GM20000 (cell line): ENCODE measurements around the gene INCA1.
A peak's percentile ranks its signal among the peaks of the same experiment; 100 is the strongest.
"Not testable (repeated sequence)": the region's sequence is repeated elsewhere in the genome, so short reads cannot be mapped to it uniquely, and the experiment has no call there.

Source experiments
- DNase-seq: peaks from one replicate; pipeline ENCODE4 v3.0.0; 2012; ENCODE audit warnings: low spot score
- TF ChIP-seq, protein P1 (sequence below): IDR thresholded peaks from 2 replicates; pipeline ENCODE4 v1.5.1; 2012; ENCODE audit warnings: mild to moderate bottlenecking, control low read depth; ENCODE audit errors: extremely low read depth, missing control alignments

Gene INCA1

DNA sequence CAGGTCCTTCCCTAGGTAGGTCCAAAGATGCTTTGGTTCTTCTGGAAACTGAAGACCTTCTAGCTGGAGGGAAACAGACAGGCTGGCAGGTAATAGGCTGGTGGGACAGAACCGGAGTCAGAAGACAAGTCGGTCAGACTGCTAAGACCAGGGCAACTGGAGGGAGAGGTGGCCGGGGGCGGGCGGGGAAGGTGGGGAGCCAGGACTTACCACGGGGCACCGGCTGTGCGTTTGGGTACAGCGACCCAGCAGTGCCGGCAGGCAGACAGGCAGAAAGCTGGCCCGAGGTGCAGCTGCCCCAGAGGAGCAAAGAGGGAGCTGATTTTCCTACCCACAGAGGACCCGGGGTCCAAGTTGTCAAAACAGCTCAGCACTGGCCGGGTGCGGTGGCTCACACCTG is 37.3 kb upstream of the INCA1 start:
- DNase-seq: no peak
- TF ChIP-seq, protein P1, sequence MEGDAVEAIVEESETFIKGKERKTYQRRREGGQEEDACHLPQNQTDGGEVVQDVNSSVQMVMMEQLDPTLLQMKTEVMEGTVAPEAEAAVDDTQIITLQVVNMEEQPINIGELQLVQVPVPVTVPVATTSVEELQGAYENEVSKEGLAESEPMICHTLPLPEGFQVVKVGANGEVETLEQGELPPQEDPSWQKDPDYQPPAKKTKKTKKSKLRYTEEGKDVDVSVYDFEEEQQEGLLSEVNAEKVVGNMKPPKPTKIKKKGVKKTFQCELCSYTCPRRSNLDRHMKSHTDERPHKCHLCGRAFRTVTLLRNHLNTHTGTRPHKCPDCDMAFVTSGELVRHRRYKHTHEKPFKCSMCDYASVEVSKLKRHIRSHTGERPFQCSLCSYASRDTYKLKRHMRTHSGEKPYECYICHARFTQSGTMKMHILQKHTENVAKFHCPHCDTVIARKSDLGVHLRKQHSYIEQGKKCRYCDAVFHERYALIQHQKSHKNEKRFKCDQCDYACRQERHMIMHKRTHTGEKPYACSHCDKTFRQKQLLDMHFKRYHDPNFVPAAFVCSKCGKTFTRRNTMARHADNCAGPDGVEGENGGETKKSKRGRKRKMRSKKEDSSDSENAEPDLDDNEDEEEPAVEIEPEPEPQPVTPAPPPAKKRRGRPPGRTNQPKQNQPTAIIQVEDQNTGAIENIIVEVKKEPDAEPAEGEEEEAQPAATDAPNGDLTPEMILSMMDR: no peak

DNA sequence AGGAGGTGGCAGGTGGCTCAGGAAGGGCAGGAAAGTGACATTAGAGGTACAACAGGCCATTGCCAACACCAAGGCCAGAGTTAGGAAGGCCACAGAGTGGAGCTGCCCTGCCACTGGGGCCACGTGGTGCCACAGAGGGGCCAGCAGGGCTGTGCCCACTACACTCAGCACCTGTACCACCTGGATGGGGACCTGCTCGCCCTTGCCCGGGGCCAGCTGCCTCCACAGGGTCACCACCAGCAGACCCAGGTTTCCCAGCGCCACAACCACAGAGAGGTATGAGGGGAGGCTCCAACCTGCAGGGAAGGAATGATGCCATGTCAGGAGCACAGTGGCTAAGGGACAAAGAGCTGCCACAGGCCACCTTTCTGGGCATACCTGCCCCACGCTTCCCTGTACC is 36.7 kb upstream of the INCA1 start:
- TF ChIP-seq, protein P1: no peak
- no peak for DNase-seq

DNA sequence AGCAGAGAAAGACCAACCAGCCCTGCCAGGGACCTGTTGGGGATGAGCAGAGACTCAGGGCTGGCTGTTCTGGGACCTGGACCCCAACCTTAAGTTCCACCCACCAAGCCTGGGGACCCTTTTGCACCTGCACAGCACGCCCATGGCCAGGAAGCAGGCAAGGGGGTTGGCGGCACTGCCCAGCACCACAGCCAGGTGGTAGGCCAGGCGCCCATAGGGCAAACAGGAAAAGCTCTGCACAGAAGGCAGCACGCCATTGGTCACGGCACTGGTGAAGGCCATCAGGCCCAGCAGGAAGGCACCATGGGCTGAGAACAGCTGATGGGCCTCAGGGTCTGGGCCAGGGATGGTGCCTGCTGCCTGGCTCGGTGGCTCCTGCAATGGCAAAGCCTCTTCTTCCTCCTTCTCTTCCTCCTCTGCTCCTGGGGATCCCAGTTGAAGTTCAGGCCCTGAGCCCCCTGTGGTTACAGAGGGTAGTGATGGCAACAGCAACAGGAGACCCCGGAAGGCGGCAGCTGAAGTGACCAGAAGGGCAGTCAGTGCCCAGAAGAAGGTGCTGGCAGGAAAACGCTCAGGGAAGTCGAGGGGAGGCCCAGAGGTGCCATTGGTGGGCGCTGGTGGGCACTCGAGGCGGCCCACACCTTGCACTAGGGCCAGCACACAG is 36.2 kb upstream of the INCA1 start:
- TF ChIP-seq, protein P1: no peak
- DNase-seq: no peak

DNA sequence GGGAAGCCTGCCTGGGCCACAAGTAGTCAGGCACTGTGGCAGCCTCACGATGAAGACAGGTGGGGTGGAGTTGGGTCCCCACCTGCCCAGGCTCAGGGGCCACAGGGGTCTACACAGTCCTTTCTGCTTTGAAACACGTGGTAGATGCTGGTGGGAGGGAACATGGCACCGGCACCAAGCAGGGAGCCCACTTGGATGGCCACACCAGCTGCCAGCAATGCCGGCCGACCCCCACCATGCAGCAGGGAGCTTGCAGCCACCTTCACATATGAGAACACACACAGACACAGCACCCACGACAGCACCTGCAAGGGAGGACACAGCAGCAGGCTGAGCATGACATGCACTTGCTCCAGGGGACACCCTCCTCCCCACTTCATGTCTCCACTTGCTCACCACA is 35.5 kb upstream of the INCA1 start:
- DNase-seq: no peak
- TF ChIP-seq, protein P1: no peak

DNA sequence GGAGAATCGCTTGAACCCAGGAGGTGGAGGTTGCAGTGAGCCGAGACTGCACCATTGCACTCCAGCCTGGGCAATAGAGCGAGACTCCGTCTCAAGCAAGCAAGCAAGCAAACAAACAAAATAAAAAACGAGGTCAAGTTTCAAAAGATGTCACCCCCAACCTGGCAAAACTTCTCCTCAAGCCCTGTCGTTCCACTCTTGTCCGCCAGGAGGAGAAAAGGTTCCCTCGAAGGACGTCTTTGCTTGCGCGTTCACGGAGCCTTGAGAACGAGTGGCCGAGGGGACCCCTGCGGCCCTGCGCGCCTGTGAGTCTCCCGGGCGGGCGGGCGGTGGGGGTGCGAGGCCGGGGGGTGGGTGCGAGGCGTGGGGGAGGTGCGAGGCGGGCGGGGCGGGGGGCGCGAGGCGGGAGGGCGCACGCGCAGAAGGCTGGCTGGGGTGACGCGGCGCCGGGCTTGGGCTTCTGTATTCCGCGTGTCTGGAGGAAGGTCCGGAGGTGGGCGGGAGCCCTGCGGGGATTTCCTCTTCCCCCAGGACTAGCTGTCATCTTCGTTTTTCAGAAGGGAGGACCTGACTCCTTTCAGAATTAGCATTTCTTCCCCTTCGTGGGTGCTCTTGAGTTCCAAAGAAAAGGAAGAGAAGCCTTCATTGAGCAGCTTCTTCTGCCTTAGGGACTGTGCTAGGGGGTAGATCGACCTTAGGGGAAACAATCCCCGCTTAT is 34.2 kb upstream of the INCA1 start:
- DNase-seq: peak; percentile 95
- TF ChIP-seq, protein P1: peak; percentile 48

DNA sequence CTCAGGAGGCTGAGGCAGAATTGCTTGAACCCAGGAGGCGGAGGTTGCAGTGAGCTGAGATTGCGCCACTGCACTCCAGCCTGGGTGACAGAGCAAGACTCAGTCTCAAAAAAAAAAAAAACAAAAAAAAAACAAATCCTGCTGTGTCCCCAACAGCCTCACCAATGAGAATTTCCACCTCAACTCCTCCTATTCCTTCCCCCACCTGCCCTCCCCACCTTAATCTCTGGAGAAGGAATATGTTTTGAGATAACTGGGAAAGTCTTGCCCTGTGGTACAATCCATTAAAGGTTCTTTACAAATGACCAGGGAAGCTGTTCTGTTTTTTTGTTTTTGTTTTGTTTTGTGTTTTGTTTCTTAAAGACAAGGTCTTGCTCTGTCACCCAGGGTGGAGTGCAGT is 32.8 kb upstream of the INCA1 start:
- not testable (repeated sequence) for DNase-seq

DNA sequence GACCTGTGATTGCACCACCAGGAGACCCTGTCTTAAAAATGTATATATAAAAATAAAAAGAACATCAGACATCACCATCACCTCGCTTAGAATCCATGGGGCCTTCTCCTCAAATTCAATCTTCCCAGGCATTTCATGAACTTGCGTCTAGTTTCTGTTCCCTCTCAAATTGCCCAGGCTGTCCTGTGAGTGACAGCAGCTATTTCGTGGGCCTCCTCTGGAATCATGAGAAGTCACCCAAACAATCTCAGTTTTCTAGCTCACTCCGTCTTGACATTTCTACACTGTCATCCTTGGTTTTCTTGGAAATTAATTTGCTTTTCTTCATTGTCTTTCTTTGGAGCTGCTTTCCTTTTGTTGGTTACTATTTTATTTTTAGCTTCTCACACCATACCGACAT is 30.6 kb upstream of the INCA1 start:
- no peak for DNase-seq
- TF ChIP-seq, protein P1: no peak

DNA sequence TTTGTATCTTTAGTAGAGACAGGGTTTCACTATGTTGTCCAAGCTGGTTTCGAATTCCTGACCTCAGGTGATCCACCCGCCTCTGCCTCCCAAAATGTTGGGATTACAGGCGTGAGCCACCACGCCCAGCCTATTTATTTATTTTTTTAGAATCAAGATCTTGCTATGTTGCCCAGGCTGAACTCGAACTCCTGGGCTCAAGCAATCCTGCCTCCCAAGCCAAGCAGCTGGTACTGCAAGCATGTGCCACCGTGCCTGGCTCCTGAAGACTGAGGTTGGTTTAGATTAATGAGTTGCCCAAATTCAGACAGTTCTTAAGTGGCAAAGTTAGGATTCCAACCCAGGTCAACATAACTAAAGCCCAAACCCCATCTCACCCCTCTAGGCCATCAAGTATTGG is 30.0 kb upstream of the INCA1 start:
- no peak for DNase-seq
- TF ChIP-seq, protein P1: no peak
